ENCODE results near the gene ST6GALNAC6. TPM values are rescaled to one million over a fixed set of nuclear protein-coding genes. Genes with fewer than 3 reads are reported as not detected.

Gene ST6GALNAC6
- total and polyA plus RNA-seq, 2 experiments from 2014 or later = 31.8 to 47.7 TPM

DNA sequence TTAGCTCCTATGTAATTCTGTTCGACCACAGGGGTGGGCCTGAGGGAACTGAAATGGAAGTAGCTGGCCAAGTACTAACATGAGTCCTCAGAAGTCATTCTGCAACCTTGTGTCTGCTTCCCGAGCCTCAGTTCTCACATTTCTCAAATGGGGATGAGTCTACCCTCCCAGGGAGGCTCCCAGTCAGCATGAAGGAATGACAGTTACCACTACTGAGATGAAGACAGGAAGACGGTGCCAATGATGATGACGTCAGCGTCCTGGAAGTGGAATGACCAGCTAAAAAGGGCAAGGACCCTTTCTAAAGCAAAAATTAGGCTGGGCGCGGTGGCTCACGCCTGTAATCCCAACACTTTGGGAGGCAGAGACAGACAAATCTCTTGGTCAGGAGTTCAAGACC lies 24.4 kb upstream of the ST6GALNAC6 start:
- Histone ChIP-seq H3K79me2 (no peaks in the 10 kb centered on the region), H3K9me3 (ENCODE audit: low read depth) (no peaks in the 10 kb centered on the region), H3K36me3 (replicated peaks; ENCODE audit: insufficient read depth, low read depth) (no peaks in the 10 kb centered on the region), H3K27ac (no peak overlapping the region), H2AFZ (no peak overlapping the region), H3K4me2 (no peak overlapping the region), H3K9me2 (replicated peaks; ENCODE audit: insufficient read depth) (no peaks in the 10 kb centered on the region), H4K20me1 (ENCODE audit: insufficient read depth, poor library complexity, severe bottlenecking) (no peaks in the 10 kb centered on the region), H3K27me3 (peaks cover 36% of the 10 kb centered on the region), H3K4me3 (no peak overlapping the region), H3K4me1 (ENCODE audit: insufficient read depth) (peaks cover 16% of the 10 kb centered on the region)
- DNase-seq (ENCODE audit: low spot score) = no peak
- TF ChIP-seq, protein P1, sequence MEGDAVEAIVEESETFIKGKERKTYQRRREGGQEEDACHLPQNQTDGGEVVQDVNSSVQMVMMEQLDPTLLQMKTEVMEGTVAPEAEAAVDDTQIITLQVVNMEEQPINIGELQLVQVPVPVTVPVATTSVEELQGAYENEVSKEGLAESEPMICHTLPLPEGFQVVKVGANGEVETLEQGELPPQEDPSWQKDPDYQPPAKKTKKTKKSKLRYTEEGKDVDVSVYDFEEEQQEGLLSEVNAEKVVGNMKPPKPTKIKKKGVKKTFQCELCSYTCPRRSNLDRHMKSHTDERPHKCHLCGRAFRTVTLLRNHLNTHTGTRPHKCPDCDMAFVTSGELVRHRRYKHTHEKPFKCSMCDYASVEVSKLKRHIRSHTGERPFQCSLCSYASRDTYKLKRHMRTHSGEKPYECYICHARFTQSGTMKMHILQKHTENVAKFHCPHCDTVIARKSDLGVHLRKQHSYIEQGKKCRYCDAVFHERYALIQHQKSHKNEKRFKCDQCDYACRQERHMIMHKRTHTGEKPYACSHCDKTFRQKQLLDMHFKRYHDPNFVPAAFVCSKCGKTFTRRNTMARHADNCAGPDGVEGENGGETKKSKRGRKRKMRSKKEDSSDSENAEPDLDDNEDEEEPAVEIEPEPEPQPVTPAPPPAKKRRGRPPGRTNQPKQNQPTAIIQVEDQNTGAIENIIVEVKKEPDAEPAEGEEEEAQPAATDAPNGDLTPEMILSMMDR (IDR thresholded peaks at IDR 0.05; ENCODE audit: poor library complexity) = no peak
- TF ChIP-seq EZH2phosphoT487 (IDR thresholded peaks at IDR 0.05; ENCODE audit: low read depth, severe bottlenecking, unreplicated experiment) = no peak
- TF ChIP-seq EZH2 (IDR thresholded peaks at IDR 0.05; ENCODE audit: borderline replicate concordance) = no peak
- 89% methylated on average over 8 of the region's 8 CpGs for WGBS (ENCODE audit: low lambda C conversion rate, missing lambda C conversion rate)

DNA sequence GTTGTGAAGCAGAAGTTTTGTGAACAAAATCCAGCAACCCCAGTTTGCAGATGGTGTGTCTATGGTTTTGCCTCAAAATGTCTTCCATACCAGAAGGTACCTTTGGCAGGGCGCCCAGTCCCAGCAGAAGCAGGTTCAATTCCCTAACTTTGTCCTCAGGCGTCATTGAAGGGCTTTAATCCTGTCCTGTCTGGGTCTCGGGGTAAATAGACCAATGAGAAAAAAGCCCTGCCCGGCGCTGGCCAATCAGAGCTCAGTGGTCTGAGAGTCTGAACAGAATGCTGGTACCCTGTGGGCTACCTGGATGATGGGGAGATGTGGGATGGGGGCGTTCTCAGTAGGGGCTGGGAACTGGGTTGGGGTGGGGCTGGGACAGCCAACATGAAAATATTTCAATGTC lies 23.6 kb upstream of the ST6GALNAC6 start:
- Histone ChIP-seq H2AFZ (no peak overlapping the region), H3K27ac (no peak overlapping the region), H3K4me2 (no peak overlapping the region), H3K27me3 (peaks cover 29% of the 10 kb centered on the region), H3K4me3 (no peak overlapping the region), H3K9me2 (replicated peaks; ENCODE audit: insufficient read depth) (no peaks in the 10 kb centered on the region), H3K79me2 (no peaks in the 10 kb centered on the region), H3K36me3 (replicated peaks; ENCODE audit: insufficient read depth, low read depth) (no peaks in the 10 kb centered on the region), H3K9me3 (ENCODE audit: low read depth) (no peaks in the 10 kb centered on the region), H4K20me1 (ENCODE audit: insufficient read depth, poor library complexity, severe bottlenecking) (no peaks in the 10 kb centered on the region), H3K4me1 (ENCODE audit: insufficient read depth) (peaks cover 15% of the 10 kb centered on the region)
- no peak for DNase-seq (ENCODE audit: low spot score)
- WGBS (ENCODE audit: low lambda C conversion rate, missing lambda C conversion rate) = 60% methylated on average over 6 of the region's 6 CpGs
- no peak for TF ChIP-seq EZH2 (IDR thresholded peaks at IDR 0.05; ENCODE audit: borderline replicate concordance)
- TF ChIP-seq, protein P1 (IDR thresholded peaks at IDR 0.05; ENCODE audit: poor library complexity) = no peak
- TF ChIP-seq EZH2phosphoT487 (IDR thresholded peaks at IDR 0.05; ENCODE audit: low read depth, severe bottlenecking, unreplicated experiment) = no peak

DNA sequence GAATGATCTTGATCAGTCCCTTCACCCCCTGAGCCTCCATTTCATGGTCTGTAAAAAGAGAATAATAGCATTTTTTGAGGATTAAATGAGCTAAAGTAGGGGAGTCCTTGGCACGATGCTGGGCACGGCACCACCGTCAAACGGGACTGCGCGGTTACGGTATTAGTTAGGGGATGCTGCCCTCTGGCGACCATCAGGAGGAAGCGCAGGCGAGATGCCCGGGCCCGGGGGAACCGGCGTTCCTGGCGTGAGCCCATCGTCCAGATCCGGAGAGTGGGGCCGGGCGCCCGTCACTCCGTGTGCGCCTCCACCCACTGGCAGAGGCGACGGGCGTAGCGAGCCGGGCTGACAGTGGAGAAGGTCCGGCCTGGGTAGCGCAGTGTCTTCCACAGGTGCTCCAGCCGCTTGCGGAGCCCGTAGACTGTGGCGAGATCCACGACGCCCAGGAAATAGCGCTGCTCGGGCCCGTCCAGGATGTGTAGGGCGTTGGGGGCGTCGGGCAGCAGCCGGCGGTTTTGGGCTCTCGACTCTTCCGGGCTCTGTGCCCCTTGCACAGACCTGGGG lies 22.2 kb upstream of the ST6GALNAC6 start:
- TF ChIP-seq, protein P1 (IDR thresholded peaks at IDR 0.05; ENCODE audit: poor library complexity) = peak; percentile 97
- TF ChIP-seq EZH2 (IDR thresholded peaks at IDR 0.05; ENCODE audit: borderline replicate concordance) = no peak
- TF ChIP-seq EZH2phosphoT487 (IDR thresholded peaks at IDR 0.05; ENCODE audit: low read depth, severe bottlenecking, unreplicated experiment) = no peak
- DNase-seq (ENCODE audit: low spot score) = peak; percentile 73
- H3K27me3 ChIP-seq = peaks cover 22% of the 10 kb centered on the region
- WGBS (ENCODE audit: low lambda C conversion rate, missing lambda C conversion rate) = 23% methylated on average over 45 of the region's 45 CpGs
- no peak overlapping the region for H2AFZ ChIP-seq
- no peaks in the 10 kb centered on the region for H4K20me1 ChIP-seq (ENCODE audit: insufficient read depth, poor library complexity, severe bottlenecking)
- H3K4me3 ChIP-seq = no peak overlapping the region
- peak overlapping the region; percentile 67 for H3K4me2 ChIP-seq
- H3K36me3 ChIP-seq (replicated peaks; ENCODE audit: insufficient read depth, low read depth) = no peaks in the 10 kb centered on the region
- no peaks in the 10 kb centered on the region for H3K9me3 ChIP-seq (ENCODE audit: low read depth)
- peaks cover under 1% of the 10 kb centered on the region for H3K4me1 ChIP-seq (ENCODE audit: insufficient read depth)
- H3K79me2 ChIP-seq = no peaks in the 10 kb centered on the region
- no peaks in the 10 kb centered on the region for H3K9me2 ChIP-seq (replicated peaks; ENCODE audit: insufficient read depth)
- no peak overlapping the region for H3K27ac ChIP-seq
